DMS79 treated with DMSO at 0.1 percent for 48 hours (cell line): ENCODE data around the gene MRPL36.

ENCODE experiments used
- DNase-seq: peaks from one replicate; lab custom pipeline; 2025; lab: John Stamatoyannopoulos, UW

The MRPL36 gene

GRCh38 chr5:1781726-1782384, 17.8 kb downstream of the MRPL36 start:
- no peak for DNase-seq

DNA sequence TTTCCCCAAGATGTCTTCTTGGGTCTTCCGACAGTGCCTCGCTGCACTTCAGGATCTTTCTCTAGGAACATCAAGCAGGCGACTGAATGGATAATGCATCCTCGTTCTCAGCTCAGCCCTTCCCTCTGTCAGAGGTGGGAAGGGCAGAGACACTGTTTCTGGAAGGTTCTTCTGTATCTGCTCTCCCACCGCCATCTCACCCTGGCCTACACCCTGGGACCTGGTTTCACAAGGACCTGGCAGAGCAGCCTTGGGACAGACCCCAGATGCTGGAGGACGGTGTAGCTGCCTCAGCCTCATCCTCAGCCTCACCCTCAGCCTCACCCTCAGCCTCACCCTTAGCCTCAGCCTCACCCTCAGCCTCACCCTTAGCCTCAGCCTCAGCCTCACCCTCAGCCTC, 18.5 kb downstream of the MRPL36 start:
- DNase-seq: no peak

DNA sequence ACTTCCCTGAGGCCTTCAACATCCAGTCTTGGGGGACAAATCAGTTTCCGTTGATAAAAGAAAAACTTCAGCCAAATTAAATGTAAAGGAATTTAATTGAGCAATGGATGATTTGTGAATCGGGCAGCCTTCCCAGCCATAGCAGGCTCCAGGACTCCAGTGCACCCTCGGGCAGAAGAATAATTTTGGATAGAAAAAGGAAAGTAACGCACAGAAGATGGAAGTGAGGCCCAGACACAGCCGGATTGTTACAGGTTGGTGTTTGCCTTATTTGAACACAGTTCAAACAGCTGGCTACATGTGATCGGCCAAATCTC, 19.1 kb downstream of the MRPL36 start:
- no peak for DNase-seq

- DNase-seq: no peak
These were observed 19.6 kb downstream of the MRPL36 start for GRCh38 chr5:1779782-1780613.

GRCh38 chr5:1779021-1779680, 20.5 kb downstream of the MRPL36 start:
- DNase-seq: no peak

DNA sequence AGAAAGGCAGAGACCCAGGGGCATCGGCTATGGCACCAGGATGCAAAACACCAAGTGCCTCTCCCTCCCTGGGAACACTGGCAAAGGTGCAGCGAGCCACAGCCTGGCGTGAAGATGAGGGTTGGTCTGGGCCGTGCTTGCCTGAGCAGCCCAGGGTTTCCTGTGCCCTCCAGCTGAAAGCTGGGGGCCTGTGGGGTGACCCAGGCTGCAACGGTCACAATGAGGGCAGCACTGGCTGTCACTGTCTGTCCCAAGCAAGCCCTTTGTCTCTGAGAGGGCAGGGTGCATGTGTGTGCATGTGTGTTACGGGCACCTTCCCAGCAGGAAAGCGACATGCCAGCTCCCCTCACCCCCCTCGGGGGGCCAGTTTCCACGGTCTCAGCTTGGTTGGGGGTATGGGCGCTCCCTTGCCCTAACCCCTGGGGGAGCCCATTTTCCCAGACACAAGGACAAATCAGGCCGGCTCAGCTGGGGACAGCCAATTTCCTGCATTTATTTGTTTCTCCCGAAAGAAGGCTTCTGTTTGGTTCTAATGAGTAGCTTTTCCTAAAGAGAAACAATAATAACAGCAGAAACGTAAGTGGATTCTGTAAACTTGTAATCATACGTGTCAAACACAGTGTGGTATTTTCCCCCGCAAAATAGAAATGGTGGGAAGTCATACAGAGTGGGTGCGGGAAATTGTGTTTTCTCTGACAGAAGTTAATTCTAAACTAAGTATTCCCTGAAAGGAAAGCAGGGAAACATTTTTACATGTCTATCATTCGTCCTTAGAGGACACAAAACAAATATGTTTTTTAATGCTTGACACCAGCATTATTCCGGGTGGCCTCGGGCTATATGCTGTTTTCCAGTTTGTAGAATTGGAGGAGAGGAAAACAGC, 21.3 kb downstream of the MRPL36 start:
- DNase-seq: no peak

DNA sequence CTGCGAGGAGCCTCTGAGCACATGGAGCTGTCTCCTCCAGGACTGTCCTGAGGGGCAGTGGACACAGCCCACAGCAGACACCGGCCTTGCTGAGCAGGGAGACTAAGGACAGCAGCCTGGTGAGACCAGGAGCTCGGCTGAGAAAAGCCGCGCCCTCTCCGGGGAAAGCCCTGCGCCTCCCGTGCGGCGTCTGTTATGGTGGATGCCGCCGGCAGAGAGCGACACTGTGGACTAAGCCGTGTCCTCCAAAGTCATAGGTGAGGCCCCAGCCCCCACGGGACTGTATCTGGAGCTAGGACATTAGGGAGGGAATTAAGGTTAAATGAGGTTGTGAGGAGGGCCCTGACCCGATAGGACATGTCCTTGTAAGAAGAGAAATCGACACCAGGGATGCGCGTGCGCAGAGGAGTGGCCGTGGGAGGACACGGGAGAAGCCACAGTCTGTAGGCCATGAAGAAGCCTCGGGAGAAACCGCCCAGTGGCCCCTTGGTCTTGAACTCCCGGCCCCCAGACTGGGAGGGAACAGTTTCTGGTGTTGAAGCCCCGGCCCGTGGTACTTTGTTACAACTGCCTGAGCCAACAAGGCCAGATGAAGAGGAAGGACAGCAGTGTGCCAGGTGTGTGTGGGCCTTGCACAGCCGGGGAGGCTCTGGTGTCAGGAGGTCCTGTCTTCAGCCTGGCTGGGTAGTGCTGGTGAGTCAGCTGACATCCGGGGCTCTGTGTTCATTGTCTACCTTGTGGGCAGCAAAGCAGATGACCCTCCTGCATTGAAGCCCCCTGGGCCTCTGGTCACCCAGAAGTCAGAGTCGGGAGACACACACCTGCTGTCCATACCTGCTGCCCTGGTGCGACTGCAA, 22.1 kb downstream of the MRPL36 start:
- no peak for DNase-seq

DNA sequence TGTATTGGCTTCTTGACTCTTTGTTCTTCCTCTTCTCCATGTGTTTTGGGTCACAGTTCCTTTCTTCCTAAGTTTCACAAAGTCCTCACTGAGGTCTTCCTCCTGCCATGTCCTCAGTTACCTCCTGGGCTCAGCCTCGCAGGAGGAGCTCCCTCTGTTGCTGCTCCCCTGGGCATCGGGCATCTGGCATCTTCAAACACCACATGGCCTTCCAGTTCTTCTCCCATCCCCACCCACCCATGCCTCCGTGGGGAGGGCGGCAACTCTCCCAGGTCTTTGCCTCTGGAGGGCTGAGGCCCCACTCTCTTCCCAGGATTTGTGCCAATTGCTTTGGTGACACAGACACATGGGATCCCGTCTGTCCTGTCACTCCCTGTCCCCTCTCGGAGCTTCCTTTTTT, 22.8 kb downstream of the MRPL36 start:
- no peak for DNase-seq

- DNase-seq: no peak
These were observed 27.0 kb downstream of the MRPL36 start for GRCh38 chr5:1772634-1773033.

- DNase-seq: peak; percentile 37
These were observed 28.2 kb downstream of the MRPL36 start for GRCh38 chr5:1771149-1772065.

DNA sequence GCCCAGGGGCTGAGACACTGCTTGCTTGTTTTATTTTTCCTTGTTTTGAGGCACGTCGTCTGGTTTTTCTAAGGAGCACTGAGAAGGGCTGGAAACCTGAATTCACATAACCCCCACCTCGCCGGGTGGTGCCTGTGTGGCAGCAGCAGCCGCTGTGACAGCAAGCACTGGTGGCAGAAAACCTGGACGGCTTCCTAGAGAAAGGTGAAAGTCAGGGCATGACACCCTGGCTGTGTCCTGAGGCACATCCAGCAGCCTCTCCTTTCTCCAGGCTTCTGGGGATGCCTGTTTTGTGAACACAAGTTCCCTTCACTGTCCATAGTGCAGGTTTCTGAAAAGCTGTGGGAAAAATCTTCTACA, 29.2 kb downstream of the MRPL36 start:
- no peak for DNase-seq

- DNase-seq: no peak
These were observed 29.7 kb downstream of the MRPL36 start for GRCh38 chr5:1769752-1770442.

- no peak for DNase-seq
These were observed 30.5 kb downstream of the MRPL36 start for GRCh38 chr5:1769017-1769640.

DNA sequence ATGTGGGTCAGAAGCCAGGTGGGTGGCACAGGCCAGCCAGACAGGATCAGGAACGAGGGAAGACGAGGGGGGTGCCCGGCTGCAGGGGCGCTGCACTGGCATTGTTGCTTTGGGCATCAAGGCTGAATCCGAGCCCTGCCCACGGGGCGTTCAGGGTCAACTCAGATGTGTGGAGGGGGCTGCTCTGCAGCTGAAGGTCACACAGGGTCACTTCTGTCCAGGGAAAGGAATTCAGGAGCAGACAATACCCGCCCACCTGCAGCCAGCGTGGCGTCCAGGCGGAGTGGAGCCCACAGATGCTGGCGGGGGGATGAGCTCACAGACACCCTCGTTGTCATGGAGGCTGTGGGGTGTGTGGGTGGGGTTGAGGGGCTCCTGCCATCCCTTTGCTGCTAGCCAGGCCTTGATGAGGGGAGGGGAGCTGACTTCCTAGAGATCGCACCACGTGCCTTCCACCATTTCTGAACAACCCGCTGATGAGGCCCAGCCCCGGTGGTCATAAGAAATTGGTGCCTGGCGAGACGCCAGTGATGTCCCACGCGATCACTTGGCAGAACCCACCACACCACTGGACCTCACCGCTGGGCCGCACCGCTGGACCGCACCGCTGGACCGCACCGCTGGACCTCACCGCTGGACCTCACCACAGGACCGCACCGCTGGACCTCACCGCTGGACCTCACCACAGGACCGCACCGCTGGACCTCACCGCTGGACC, 31.2 kb downstream of the MRPL36 start:
- no peak for DNase-seq

- no peak for DNase-seq
These were observed 31.9 kb downstream of the MRPL36 start for GRCh38 chr5:1767524-1768282.

- no peak for DNase-seq
These were observed 33.8 kb downstream of the MRPL36 start for GRCh38 chr5:1765880-1766235.

- DNase-seq: no peak
These were observed 34.3 kb downstream of the MRPL36 start for GRCh38 chr5:1765141-1765879.
